ENCODE data around the gene ERC1.
"Not testable (repeated sequence)": the region's sequence is repeated elsewhere in the genome, so short reads cannot be mapped to it uniquely, and the experiment has no call there.

Gene ERC1

DNA sequence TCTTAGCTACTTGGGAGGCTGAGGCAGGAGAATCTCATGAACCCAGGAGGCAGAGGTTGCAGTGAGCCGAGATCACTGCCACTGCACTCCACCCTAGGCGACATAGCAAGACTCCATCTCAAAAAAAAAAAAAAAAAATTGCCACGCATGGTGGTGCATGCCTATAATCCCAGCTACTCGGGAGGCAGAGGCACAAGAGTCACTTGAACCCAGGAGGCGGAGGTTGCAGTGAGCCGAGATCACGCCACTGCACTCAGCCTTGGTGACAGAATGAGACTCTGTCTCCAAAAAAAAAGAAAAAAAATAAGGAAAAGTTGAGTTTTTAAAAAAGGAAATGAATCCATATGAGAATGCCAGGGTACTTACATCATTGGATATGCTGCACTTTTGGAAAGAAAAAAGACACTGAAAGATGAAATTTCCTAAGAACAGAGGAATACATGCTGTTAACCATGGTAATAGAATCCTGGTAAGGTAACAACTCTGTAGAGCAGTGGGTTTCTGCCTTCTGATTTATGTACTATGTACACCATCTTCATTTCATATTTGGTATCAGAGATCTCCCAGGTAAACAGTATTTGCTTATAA is 222.7 kb downstream of the ERC1 start:
- Histone ChIP-seq H3K9ac (ENCODE audit: low read length) (no peak overlapping the region), H3K4me1 (ENCODE audit: control insufficient read depth, insufficient read depth, low read length) (peaks cover 15% of the 10 kb centered on the region), H3K27me3 (ENCODE audit: control insufficient read depth, insufficient read depth, low read length) (no peaks in the 10 kb centered on the region), H3K27ac (ENCODE audit: low read depth, low read length) (no peak overlapping the region), H3K4me3 (ENCODE audit: low read length) (no peak overlapping the region), H3K36me3 (ENCODE audit: control insufficient read depth, insufficient read depth, low read length) (no peaks in the 10 kb centered on the region)

- Histone ChIP-seq H3K4me1 (ENCODE audit: control insufficient read depth, insufficient read depth, low read length) (peaks cover 15% of the 10 kb centered on the region), H3K27ac (ENCODE audit: low read depth, low read length) (peak overlapping the region; percentile 51), H3K4me3 (ENCODE audit: low read length) (no peak overlapping the region), H3K27me3 (ENCODE audit: control insufficient read depth, insufficient read depth, low read length) (no peaks in the 10 kb centered on the region), H3K9ac (ENCODE audit: low read length) (no peak overlapping the region), H3K36me3 (ENCODE audit: control insufficient read depth, insufficient read depth, low read length) (no peaks in the 10 kb centered on the region)
Measured at GRCh38 chr12:1216560-1216959, 225.5 kb downstream of the ERC1 start.

- Histone ChIP-seq H3K4me1 (ENCODE audit: control insufficient read depth, insufficient read depth, low read length) (peaks cover 15% of the 10 kb centered on the region), H3K27ac (ENCODE audit: low read depth, low read length) (peak overlapping the region; percentile 51), H3K9ac (ENCODE audit: low read length) (no peak overlapping the region), H3K27me3 (ENCODE audit: control insufficient read depth, insufficient read depth, low read length) (no peaks in the 10 kb centered on the region), H3K4me3 (ENCODE audit: low read length) (peak overlapping the region; percentile 32), H3K36me3 (ENCODE audit: control insufficient read depth, insufficient read depth, low read length) (no peaks in the 10 kb centered on the region)
Measured at GRCh38 chr12:1217191-1217949, 226.3 kb downstream of the ERC1 start.

- peaks cover 15% of the 10 kb centered on the region for H3K4me1 ChIP-seq (ENCODE audit: control insufficient read depth, insufficient read depth, low read length)
- H3K36me3 ChIP-seq (ENCODE audit: control insufficient read depth, insufficient read depth, low read length): no peaks in the 10 kb centered on the region
- no peak overlapping the region for H3K4me3 ChIP-seq (ENCODE audit: low read length)
- no peaks in the 10 kb centered on the region for H3K27me3 ChIP-seq (ENCODE audit: control insufficient read depth, insufficient read depth, low read length)
- peak overlapping the region; percentile 24 for H3K27ac ChIP-seq (ENCODE audit: low read depth, low read length)
- H3K9ac ChIP-seq (ENCODE audit: low read length): no peak overlapping the region
Measured at GRCh38 chr12:1218369-1218768, 227.3 kb downstream of the ERC1 start.

GRCh38 chr12:1220127-1221092 is 229.4 kb downstream of the ERC1 start:
- H3K4me3 ChIP-seq (ENCODE audit: low read length): no peak overlapping the region
- no peak overlapping the region for H3K9ac ChIP-seq (ENCODE audit: low read length)
- H3K36me3 ChIP-seq (ENCODE audit: control insufficient read depth, insufficient read depth, low read length): no peaks in the 10 kb centered on the region
- no peaks in the 10 kb centered on the region for H3K27me3 ChIP-seq (ENCODE audit: control insufficient read depth, insufficient read depth, low read length)
- peak overlapping the region; percentile 37 for H3K27ac ChIP-seq (ENCODE audit: low read depth, low read length)
- peaks cover 15% of the 10 kb centered on the region for H3K4me1 ChIP-seq (ENCODE audit: control insufficient read depth, insufficient read depth, low read length)

GRCh38 chr12:1222858-1223639 is 232.0 kb downstream of the ERC1 start:
- no peaks in the 10 kb centered on the region for H3K27me3 ChIP-seq (ENCODE audit: control insufficient read depth, insufficient read depth, low read length)
- H3K27ac ChIP-seq (ENCODE audit: low read depth, low read length): no peak overlapping the region
- H3K36me3 ChIP-seq (ENCODE audit: control insufficient read depth, insufficient read depth, low read length): no peaks in the 10 kb centered on the region
- H3K4me1 ChIP-seq (ENCODE audit: control insufficient read depth, insufficient read depth, low read length): peaks cover 4% of the 10 kb centered on the region
- no peak overlapping the region for H3K4me3 ChIP-seq (ENCODE audit: low read length)
- no peak overlapping the region for H3K9ac ChIP-seq (ENCODE audit: low read length)

DNA sequence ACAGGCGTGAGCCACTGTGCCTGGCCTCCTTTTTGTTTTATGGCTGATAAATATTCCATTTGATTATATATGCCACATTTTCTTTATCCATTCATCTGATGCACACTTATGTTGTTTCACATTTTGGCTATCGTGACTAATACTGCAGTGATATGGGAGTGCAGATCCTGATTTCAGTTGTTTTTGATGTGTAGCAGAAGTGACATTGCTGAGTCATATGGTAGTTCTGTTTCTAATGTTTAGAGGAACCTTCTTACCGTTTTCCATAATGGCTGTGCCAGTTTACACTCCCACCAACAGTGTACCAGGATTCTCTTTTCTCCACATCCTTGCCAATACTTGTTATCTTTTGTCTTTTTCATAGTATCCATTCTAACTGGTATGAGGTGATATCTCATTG is 235.9 kb downstream of the ERC1 start:
- no peak overlapping the region for H3K27ac ChIP-seq (ENCODE audit: low read depth, low read length)
- H3K36me3 ChIP-seq (ENCODE audit: control insufficient read depth, insufficient read depth, low read length): no peaks in the 10 kb centered on the region
- H3K4me3 ChIP-seq (ENCODE audit: low read length): no peak overlapping the region
- H3K27me3 ChIP-seq (ENCODE audit: control insufficient read depth, insufficient read depth, low read length): no peaks in the 10 kb centered on the region
- no peak overlapping the region for H3K9ac ChIP-seq (ENCODE audit: low read length)
- H3K4me1 ChIP-seq (ENCODE audit: control insufficient read depth, insufficient read depth, low read length): no peaks in the 10 kb centered on the region

DNA sequence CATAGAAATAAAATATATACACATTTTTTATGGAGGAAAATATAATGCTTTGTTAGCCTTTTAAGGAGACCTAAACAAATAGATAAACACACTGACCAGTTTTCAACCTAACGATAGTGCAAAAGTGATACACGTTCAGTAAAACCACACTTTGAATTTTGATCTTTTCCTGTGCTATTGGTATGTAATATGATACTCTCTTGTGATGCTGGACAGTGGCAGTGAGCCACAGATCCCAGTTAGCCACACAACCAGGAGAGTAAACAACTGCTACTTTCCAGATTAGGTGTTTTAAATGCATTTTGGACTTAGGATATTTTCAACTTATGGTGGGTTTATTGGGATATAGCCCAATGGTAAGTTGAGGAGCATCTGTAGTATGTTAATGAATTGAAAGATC is 243.1 kb downstream of the ERC1 start:
- H3K9ac ChIP-seq (ENCODE audit: low read length): no peak overlapping the region
- H3K4me1 ChIP-seq (ENCODE audit: control insufficient read depth, insufficient read depth, low read length): no peaks in the 10 kb centered on the region
- H3K4me3 ChIP-seq (ENCODE audit: low read length): no peak overlapping the region
- no peaks in the 10 kb centered on the region for H3K36me3 ChIP-seq (ENCODE audit: control insufficient read depth, insufficient read depth, low read length)
- no peaks in the 10 kb centered on the region for H3K27me3 ChIP-seq (ENCODE audit: control insufficient read depth, insufficient read depth, low read length)
- H3K27ac ChIP-seq (ENCODE audit: low read depth, low read length): no peak overlapping the region

- no peak overlapping the region for H3K27ac ChIP-seq (ENCODE audit: low read depth, low read length)
- no peaks in the 10 kb centered on the region for H3K27me3 ChIP-seq (ENCODE audit: control insufficient read depth, insufficient read depth, low read length)
- H3K4me3 ChIP-seq (ENCODE audit: low read length): no peak overlapping the region
- no peak overlapping the region for H3K9ac ChIP-seq (ENCODE audit: low read length)
- no peaks in the 10 kb centered on the region for H3K36me3 ChIP-seq (ENCODE audit: control insufficient read depth, insufficient read depth, low read length)
- H3K4me1 ChIP-seq (ENCODE audit: control insufficient read depth, insufficient read depth, low read length): no peaks in the 10 kb centered on the region
Measured at GRCh38 chr12:1246637-1247036, 255.6 kb downstream of the ERC1 start.

DNA sequence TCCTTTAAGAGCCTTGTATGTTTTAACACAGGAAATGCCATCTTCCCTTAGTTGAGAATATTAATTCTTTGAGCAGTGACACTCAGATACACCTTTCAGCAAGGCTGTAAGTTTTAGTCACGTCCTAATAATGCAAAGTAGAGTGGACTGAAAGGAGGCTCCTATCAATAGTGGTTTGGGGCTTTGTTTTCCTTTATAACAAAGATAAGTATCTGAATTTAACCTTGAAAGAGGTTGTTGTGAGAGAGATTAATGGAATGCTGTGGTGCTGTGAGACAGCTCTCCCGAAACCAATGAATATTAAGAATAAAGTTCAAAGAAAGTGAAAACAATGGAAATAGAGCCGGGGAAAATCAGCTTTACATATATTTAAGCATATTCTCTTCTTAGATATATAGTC is 259.6 kb downstream of the ERC1 start:
- H3K27ac ChIP-seq (ENCODE audit: low read depth, low read length): no peak overlapping the region
- H3K36me3 ChIP-seq (ENCODE audit: control insufficient read depth, insufficient read depth, low read length): no peaks in the 10 kb centered on the region
- H3K9ac ChIP-seq (ENCODE audit: low read length): no peak overlapping the region
- H3K27me3 ChIP-seq (ENCODE audit: control insufficient read depth, insufficient read depth, low read length): no peaks in the 10 kb centered on the region
- no peak overlapping the region for H3K4me3 ChIP-seq (ENCODE audit: low read length)
- no peaks in the 10 kb centered on the region for H3K4me1 ChIP-seq (ENCODE audit: control insufficient read depth, insufficient read depth, low read length)

- Histone ChIP-seq H3K4me3 (ENCODE audit: low read length) (no peak overlapping the region), H3K9ac (ENCODE audit: low read length) (no peak overlapping the region), H3K36me3 (ENCODE audit: control insufficient read depth, insufficient read depth, low read length) (no peaks in the 10 kb centered on the region), H3K27me3 (ENCODE audit: control insufficient read depth, insufficient read depth, low read length) (no peaks in the 10 kb centered on the region), H3K27ac (ENCODE audit: low read depth, low read length) (no peak overlapping the region), H3K4me1 (ENCODE audit: control insufficient read depth, insufficient read depth, low read length) (no peaks in the 10 kb centered on the region)
Measured at GRCh38 chr12:1252758-1253157, 261.7 kb downstream of the ERC1 start.

DNA sequence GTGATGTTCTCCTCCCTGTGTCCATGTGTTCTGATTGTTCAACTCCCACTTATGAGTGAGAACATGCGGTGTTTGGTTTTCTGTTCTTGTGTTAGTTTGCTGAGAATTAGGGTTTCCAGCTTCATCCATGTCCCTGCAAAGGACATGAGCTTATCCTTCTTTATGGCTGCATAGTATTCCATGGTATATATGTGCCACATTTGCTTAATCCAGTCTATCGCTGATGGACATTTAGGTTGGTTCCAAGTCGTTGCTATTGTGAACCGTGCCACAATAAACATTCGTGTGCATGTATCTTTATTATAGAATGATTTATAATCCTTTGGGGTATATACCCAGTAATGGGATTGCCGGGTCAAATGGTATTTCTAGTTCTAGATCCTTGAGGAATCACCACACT is 264.1 kb downstream of the ERC1 start:
- not testable (repeated sequence) for H3K4me3 ChIP-seq (ENCODE audit: low read length); H3K36me3 ChIP-seq (ENCODE audit: control insufficient read depth, insufficient read depth, low read length); H3K27me3 ChIP-seq (ENCODE audit: control insufficient read depth, insufficient read depth, low read length); H3K9ac ChIP-seq (ENCODE audit: low read length); H3K4me1 ChIP-seq (ENCODE audit: control insufficient read depth, insufficient read depth, low read length); H3K27ac ChIP-seq (ENCODE audit: low read depth, low read length)
